Gastroesophageal sphincter (tissue), 3 donors: Measurements from ENCODE around the gene POLR3K.

Source experiments
- CTCF ChIP-seq, 4 experiments: fragments of 200-600 bp in 2 of 4; fragments of 450-650 bp in 2 of 4; sonication (generic) in 1 of 4; IDR thresholded peaks; one replicate each; pipeline ENCODE4 v1.5.1; 2017 to 2019; ENCODE audit warnings: antibody characterized with exemption in 4 of 4, mild to moderate bottlenecking in 2 of 4, moderate library complexity in 2 of 4
- EP300 ChIP-seq: sonication (generic); formaldehyde crosslinking; IDR thresholded peaks from one replicate; pipeline ENCODE4 v1.6.1; 2017; ENCODE audit warnings: antibody characterized with exemption, mild to moderate bottlenecking
- POLR2A ChIP-seq, 2 donors: fragments of 450-650 bp; IDR thresholded peaks; one replicate each; pipeline ENCODE4 v1.6.1; 2017; ENCODE audit warnings: antibody characterized with exemption in 2 of 2, mild to moderate bottlenecking in 2 of 2, moderate library complexity in 1 of 2
- POLR2AphosphoS5 ChIP-seq: sonication (generic); formaldehyde crosslinking; IDR thresholded peaks from one replicate; pipeline ENCODE4 v1.6.1; 2017; ENCODE audit warnings: antibody characterized with exemption

GRCh38 chr16:96935-97381, 43.5 kb upstream of the POLR3K start:
- TF ChIP-seq POLR2A (IDR thresholded peaks at IDR 0.05) (no peak), CTCF (IDR thresholded peaks at IDR 0.05) (peak in 3 of 4 experiments; percentile 99 to 100 (median 100)), POLR2AphosphoS5 (peak; percentile 38), EP300 (no peak)
